PC-9 (cell line): Measurements from ENCODE around the gene TNIK. TPM values are rescaled to one million over a fixed set of nuclear protein-coding genes. Genes with fewer than 3 reads are reported as not detected.

Experiments used
- BruUV-seq: library from RNA; stranded (reverse); fragments of 400-500 nt; replicated peaks from 2 replicates; lab custom pipeline; 2021; lab: Mats Ljungman, UMichigan
- CTCF ChIA-PET: fragments of 300-600 bp; sonication (Branson Sonifier 250); formaldehyde crosslinking; loops from one replicate; lab custom pipeline; 2022; ENCODE audit warnings: antibody characterized with exemption; lab: Charles Lee
- POLR2A ChIA-PET: fragments of 300-600 bp; sonication (Branson Sonifier 250); formaldehyde crosslinking; loops from one replicate; lab custom pipeline; 2022; ENCODE audit warnings: antibody characterized with exemption; ENCODE audit not compliant: unreplicated experiment; lab: Charles Lee
- DNase-seq, 2 experiments: peaks; one replicate each; pipeline versions ENCODE4 v3.0.0 to v3.0.0-alpha.2; 2015 to 2022; ENCODE audit warnings: mixed read lengths in 1 of 2
- H2AFZ ChIP-seq: fragments of 200-600 bp; sonication (generic); 2 replicates; pipeline ENCODE4 v1.8.1; 2017; ENCODE audit warnings: antibody characterized with exemption
- H3F3A ChIP-seq: fragments of 200-600 bp; sonication (generic); 2 replicates; pipeline ENCODE4 v1.8.1; 2017; ENCODE audit warnings: antibody characterized with exemption, mild to moderate bottlenecking, low read depth; ENCODE audit not compliant: insufficient read depth
- H3K27ac ChIP-seq: fragments of 200-600 bp; sonication (generic); 2 replicates; pipeline ENCODE4 v1.6.1; 2016; ENCODE audit warnings: mixed run types
- H3K27me3 ChIP-seq: fragments of 200-600 bp; sonication (generic); 2 replicates; pipeline ENCODE4 v1.6.1; 2016; ENCODE audit warnings: low read depth, mixed run types; ENCODE audit not compliant: insufficient read depth
- H3K36me3 ChIP-seq: fragments of 200-600 bp; sonication (generic); 2 replicates; pipeline ENCODE4 v1.6.1; 2016; ENCODE audit warnings: low read depth, mixed run types
- H3K4me1 ChIP-seq: fragments of 200-600 bp; sonication (generic); replicated peaks from 2 replicates; pipeline ENCODE4 v1.6.1; 2016; ENCODE audit warnings: mixed run types; ENCODE audit not compliant: insufficient read depth
- H3K4me2 ChIP-seq: fragments of 200-600 bp; sonication (generic); 2 replicates; pipeline ENCODE4 v1.6.1; 2017; ENCODE audit warnings: mixed run types
- H3K4me3 ChIP-seq: fragments of 200-600 bp; sonication (generic); 2 replicates; pipeline ENCODE4 v1.6.1; 2016; ENCODE audit warnings: mixed run types
- H3K79me2 ChIP-seq: fragments of 200-600 bp; sonication (generic); 2 replicates; pipeline ENCODE4 v1.6.1; 2017; ENCODE audit warnings: low read depth, mixed run types
- H3K9me2 ChIP-seq: fragments of 200-600 bp; sonication (generic); 2 replicates; pipeline ENCODE4 v1.8.1; 2017; ENCODE audit warnings: mild to moderate bottlenecking; ENCODE audit not compliant: insufficient read depth
- H3K9me3 ChIP-seq: fragments of 200-600 bp; sonication (generic); 2 replicates; pipeline ENCODE4 v1.8.1; 2016; ENCODE audit warnings: low read depth; ENCODE audit not compliant: insufficient read depth
- H4K20me1 ChIP-seq: fragments of 200-600 bp; sonication (generic); 2 replicates; pipeline ENCODE4 v1.8.1; 2017; ENCODE audit not compliant: insufficient read depth
- CTCF ChIP-seq: fragments of 200-600 bp; sonication (generic); conservative IDR thresholded peaks from 2 replicates; pipeline ENCODE4 v1.6.1; 2017; ENCODE audit warnings: mixed run types, antibody characterized with exemption, mild to moderate bottlenecking, moderate library complexity
- EZH2 ChIP-seq: fragments of 200-600 bp; sonication (generic); IDR thresholded peaks from 2 replicates; pipeline ENCODE4 v1.8.0; 2017; ENCODE audit warnings: antibody characterized with exemption, low read depth
- intact Hi-C: fragments of 100-400 bp; cut with micrococcal nuclease; formaldehyde crosslinking; loops from one replicate; pipeline ENCODE4 v1.10.0; 2022; ENCODE audit not compliant: unreplicated experiment
- total RNA-seq: library from RNA; stranded (reverse); gene quantifications from 2 replicates; pipeline ENCODE4 v1.2.3, GENCODE V29; 2021

The TNIK gene
- total RNA-seq, 1 experiment from 2014 or later, result 30.7 TPM

DNA sequence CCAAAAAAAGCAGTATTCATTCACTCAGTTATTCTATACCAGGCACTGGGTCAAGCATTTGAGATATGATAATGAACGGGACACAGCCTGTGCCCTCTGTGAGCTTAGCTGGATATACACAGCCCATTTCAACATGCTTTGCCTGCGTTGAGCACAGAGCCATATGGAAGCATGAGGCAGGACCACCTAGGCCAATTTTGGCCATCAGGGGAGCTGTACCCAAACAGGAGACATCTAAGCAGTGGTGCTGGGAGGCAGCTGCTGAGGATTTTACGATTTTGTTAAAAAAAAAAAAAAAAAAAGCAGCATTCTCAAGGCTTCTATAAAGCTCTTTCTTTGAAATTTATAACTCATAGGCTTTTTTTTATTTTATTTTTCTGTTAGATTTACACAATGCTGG, 346.5 kb downstream of the TNIK start:
- BruUV-seq, result no TSS peak
- no peak overlapping the region for H3K27ac ChIP-seq
- ChIA-PET CTCF (interaction anchor here (0.6 to 0.7 kb wide), 2 partner anchors 19 to 24 kb away, joined by 3 to 8 read pairs; no protein-coding TSS in a partner anchor), POLR2A (no interaction called here)
- no peak overlapping the region for H3K4me2 ChIP-seq
- H2AFZ ChIP-seq, result no peak overlapping the region
- H3K4me3 ChIP-seq, result no peak overlapping the region
- TF ChIP-seq CTCF (no peak), EZH2 (no peak)
- H3K9me2 ChIP-seq, result no peaks in the 10 kb centered on the region
- no peaks in the 10 kb centered on the region; the same call in 1 of the 2 replicates for H3F3A ChIP-seq
- DNase-seq, result no peak
- no peaks in the 10 kb centered on the region for H4K20me1 ChIP-seq
- no peaks in the 10 kb centered on the region for H3K9me3 ChIP-seq
- no peaks in the 10 kb centered on the region for H3K27me3 ChIP-seq
- no peaks in the 10 kb centered on the region for H3K79me2 ChIP-seq
- intact Hi-C loops, result no loop called here
- no peaks in the 10 kb centered on the region for H3K4me1 ChIP-seq
- H3K36me3 ChIP-seq, result peaks cover 4% of the 10 kb centered on the region; the same call in 1 of the 2 replicates

GRCh38 chr3:171110715-171111114, 349.5 kb downstream of the TNIK start:
- no peaks in the 10 kb centered on the region for H4K20me1 ChIP-seq
- ChIA-PET CTCF (no interaction called here), POLR2A (no interaction called here)
- no peaks in the 10 kb centered on the region for H3F3A ChIP-seq
- H3K9me2 ChIP-seq, result no peaks in the 10 kb centered on the region
- no peaks in the 10 kb centered on the region for H3K4me1 ChIP-seq
- no peak for DNase-seq
- no peak overlapping the region for H3K4me2 ChIP-seq
- TF ChIP-seq CTCF, result no peak
- TF ChIP-seq EZH2, result no peak
- H2AFZ ChIP-seq, result no peak overlapping the region
- H3K36me3 ChIP-seq, result peaks cover 18% of the 10 kb centered on the region; the same call in 1 of the 2 replicates
- no peaks in the 10 kb centered on the region for H3K9me3 ChIP-seq
- H3K79me2 ChIP-seq, result no peaks in the 10 kb centered on the region
- no TSS peak for BruUV-seq
- H3K4me3 ChIP-seq, result no peak overlapping the region
- intact Hi-C loops, result no loop called here
- no peaks in the 10 kb centered on the region for H3K27me3 ChIP-seq
- no peak overlapping the region for H3K27ac ChIP-seq

DNA sequence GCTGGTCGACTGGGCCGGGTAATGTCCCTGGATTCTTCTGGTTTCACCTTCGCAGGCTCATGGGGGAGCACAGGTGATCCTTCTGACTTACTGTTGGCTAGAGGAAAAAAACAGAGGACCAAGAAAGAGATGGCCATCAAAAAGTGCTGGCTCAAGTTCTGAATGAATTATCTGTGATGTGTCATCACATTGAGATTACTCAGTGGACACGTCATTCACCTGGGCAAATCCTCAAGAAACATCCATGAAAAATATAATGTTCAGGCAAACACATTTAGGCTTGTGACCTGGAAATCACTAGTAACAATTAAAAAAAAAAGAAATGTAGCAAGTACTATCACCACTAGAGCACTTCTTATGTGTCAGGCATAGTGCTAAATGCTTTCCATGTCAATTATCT, 352.1 kb downstream of the TNIK start:
- H3K4me2 ChIP-seq, result no peak overlapping the region
- H3K27ac ChIP-seq, result no peak overlapping the region
- H3K4me3 ChIP-seq, result no peak overlapping the region
- H3K36me3 ChIP-seq, result peaks cover 20% of the 10 kb centered on the region; the same call in 1 of the 2 replicates
- BruUV-seq, result no TSS peak
- H3K9me3 ChIP-seq, result no peaks in the 10 kb centered on the region
- no peaks in the 10 kb centered on the region for H3K4me1 ChIP-seq
- DNase-seq, result no peak
- H3K9me2 ChIP-seq, result no peaks in the 10 kb centered on the region
- H4K20me1 ChIP-seq, result no peaks in the 10 kb centered on the region
- H3K27me3 ChIP-seq, result no peaks in the 10 kb centered on the region
- ChIA-PET CTCF (interaction anchor here (0.6 kb wide), 1 partner anchor 742 kb away, joined by 3 read pairs; no protein-coding TSS in a partner anchor), POLR2A (no interaction called here)
- TF ChIP-seq EZH2, result no peak
- H2AFZ ChIP-seq, result no peak overlapping the region
- no peaks in the 10 kb centered on the region for H3F3A ChIP-seq
- no peaks in the 10 kb centered on the region for H3K79me2 ChIP-seq
- intact Hi-C loops, result no loop called here

DNA sequence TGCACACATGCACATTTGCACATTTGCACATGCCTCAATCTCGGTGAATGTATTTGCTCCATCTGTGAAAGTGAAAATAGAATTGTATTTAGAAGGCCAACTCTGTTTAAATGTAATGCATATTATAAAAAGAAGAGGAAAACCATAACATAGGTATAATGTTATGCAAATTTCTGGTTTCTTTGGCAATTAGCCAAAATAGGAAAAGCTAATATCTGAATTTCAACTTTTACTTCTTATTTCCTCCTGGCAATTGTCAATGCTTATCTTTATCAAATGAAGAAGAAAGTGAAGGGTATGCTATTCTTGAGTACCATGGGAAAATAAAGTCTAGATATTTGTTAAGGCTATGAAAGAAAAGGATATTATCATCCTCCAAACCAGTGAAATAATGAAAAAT, 357.0 kb downstream of the TNIK start:
- H3K9me2 ChIP-seq, result no peaks in the 10 kb centered on the region
- no peaks in the 10 kb centered on the region for H3K27me3 ChIP-seq
- CTCF ChIA-PET, result no interaction called here
- no peaks in the 10 kb centered on the region for H3K9me3 ChIP-seq
- BruUV-seq, result no TSS peak
- no peak overlapping the region for H3K27ac ChIP-seq
- POLR2A ChIA-PET, result no interaction called here
- H3F3A ChIP-seq, result no peaks in the 10 kb centered on the region
- H3K36me3 ChIP-seq, result peaks cover 29% of the 10 kb centered on the region
- no peak overlapping the region for H3K4me2 ChIP-seq
- TF ChIP-seq EZH2 (no peak), CTCF (no peak)
- no peaks in the 10 kb centered on the region for H3K79me2 ChIP-seq
- H3K4me3 ChIP-seq, result no peak overlapping the region
- no peaks in the 10 kb centered on the region for H3K4me1 ChIP-seq
- H4K20me1 ChIP-seq, result no peaks in the 10 kb centered on the region
- H2AFZ ChIP-seq, result no peak overlapping the region
- DNase-seq, result no peak
- intact Hi-C loops, result no loop called here
